H1 (cell line): ENCODE results near the gene ALPL. TPM values are rescaled to one million over a fixed set of nuclear protein-coding genes. Genes with fewer than 3 reads are reported as not detected.

Source experiments
- ATF2 ChIP-seq: IDR thresholded peaks from 2 replicates; pipeline ENCODE4 v1.6.1; 2012; ENCODE audit warnings: low read length, inconsistent platforms
- CTCF ChIP-seq, 3 experiments: IDR thresholded peaks; 1 replicate in 2 of 3; 2 replicates in 1 of 3; pipeline versions ENCODE4 v1.5.1 to v1.6.1; 2011; ENCODE audit warnings: low read length in 3 of 3, mild to moderate bottlenecking in 3 of 3, inconsistent platforms in 2 of 3, low read depth in 1 of 3, moderate library complexity in 1 of 3; ENCODE audit not compliant: insufficient read depth in 1 of 3; ENCODE audit errors: control extremely low read depth in 1 of 3
- polyA plus RNA-seq, 7 experiments: library from polyadenylated mRNA; depleted of rRNA in 3 of 7; stranded (reverse) in 5 of 7; unstranded in 2 of 7; fragments of >200 nt in 5 of 7; fragments of 200-250 nt in 2 of 7; gene quantifications; 1 replicate in 5 of 7; 2 replicates in 1 of 7; 4 replicates in 1 of 7; pipeline versions ENCODE4 v1.2.1 to v1.2.3, GENCODE V29; 2011 to 2013; ENCODE audit warnings: missing spikeins in 2 of 7, mixed read lengths in 2 of 7
- total RNA-seq: library from RNA; stranded (reverse); fragmentation: NEBNext Ultra II Directional; extraction: Animal tissue kit (Norgen Biotek cat#: 25700); gene quantifications from 2 replicates; pipeline ENCODE4 v1.2.1, GENCODE V29; 2021
- TF ChIP-seq, protein P1 (sequence below): IDR thresholded peaks from 2 replicates; pipeline ENCODE4 v1.6.1; 2011; ENCODE audit warnings: low read depth, mild to moderate bottlenecking, low read length; ENCODE audit not compliant: insufficient read depth

Gene ALPL
- total and polyA plus RNA-seq, 2 of the 8 experiments (the other 6 are each of a cell fraction or from before 2014, with no cell fraction given) = 175 to 362 TPM

DNA sequence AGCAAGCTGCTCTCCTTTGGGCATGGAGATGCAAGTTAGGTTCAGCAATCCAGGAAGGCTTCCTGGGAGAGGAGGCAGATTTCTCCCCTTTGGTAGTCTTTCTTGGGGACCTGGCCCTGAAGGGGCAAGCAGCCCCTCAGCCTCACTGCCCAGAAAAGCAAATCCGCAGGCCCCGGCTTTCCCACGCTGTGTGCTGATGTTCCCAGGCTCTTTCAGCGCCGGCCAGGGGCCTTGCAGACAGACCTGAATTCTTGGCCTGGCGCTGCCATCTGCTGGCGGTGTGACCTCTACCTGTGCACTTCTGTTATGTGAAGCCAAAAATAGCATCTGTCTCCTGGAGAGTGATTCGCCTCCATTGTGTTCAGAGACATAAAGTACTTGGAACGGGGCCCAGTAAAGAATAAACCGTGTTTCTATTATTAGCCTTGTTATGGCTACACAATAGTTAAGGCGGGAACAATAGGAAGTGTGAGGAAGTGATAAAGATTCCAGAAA lies 64.8 kb downstream of the ALPL start (continued):
- TF ChIP-seq CTCF (IDR thresholded peaks at IDR 0.05; ENCODE audit: control extremely low read depth in 1 of 3, insufficient read depth in 1 of 3, low read depth in 1 of 3, low read length in 3 of 3) (peak; percentile 70 to 87 (median 79)), ATF2 (0 out of 2 replicates have a peak, but pooled peaks have one; percentile 30)
- TF ChIP-seq, protein P1, sequence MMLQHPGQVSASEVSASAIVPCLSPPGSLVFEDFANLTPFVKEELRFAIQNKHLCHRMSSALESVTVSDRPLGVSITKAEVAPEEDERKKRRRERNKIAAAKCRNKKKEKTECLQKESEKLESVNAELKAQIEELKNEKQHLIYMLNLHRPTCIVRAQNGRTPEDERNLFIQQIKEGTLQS = no peak
